HuH-7 (cell line): ENCODE measurements around the gene KIF3A.

Source experiments
- DNase-seq: peaks from one replicate; pipeline ENCODE4 v3.0.0; 2011; ENCODE audit warnings: low spot score

Gene KIF3A

DNA sequence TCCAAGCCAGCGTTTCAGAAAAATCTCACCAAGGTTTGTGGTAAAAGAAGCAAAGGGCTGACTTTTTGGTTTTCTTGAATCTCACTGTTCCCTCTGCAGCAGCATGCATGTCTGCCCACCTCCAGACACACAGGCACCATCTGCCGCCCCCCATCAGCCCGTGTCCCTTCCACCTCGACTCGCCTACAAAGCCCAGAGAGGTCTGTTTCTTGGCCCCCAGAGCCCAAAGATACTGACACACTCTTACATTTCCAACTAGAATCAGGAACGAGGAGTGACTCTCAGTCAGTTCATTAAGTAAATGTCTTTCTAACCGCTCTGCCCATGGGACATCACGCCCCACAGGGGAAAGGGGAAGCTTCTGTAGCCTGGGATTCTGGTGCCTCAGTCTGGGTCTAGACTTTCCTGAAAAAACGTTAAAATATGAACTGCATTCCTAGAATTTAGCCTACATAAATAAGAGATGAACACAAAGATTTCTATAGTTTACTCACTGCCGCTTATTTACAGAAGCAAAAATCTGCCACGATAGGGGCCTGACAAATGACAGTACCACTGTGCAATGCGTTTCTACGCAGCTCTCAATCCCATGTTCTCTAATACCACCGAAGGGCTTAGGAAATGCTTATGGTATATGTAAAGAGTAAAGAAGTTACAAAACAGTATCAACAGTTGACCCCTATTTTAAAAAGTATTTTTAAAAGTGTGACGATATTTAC lies 59.5 kb downstream of the KIF3A start:
- no peak for DNase-seq

DNA sequence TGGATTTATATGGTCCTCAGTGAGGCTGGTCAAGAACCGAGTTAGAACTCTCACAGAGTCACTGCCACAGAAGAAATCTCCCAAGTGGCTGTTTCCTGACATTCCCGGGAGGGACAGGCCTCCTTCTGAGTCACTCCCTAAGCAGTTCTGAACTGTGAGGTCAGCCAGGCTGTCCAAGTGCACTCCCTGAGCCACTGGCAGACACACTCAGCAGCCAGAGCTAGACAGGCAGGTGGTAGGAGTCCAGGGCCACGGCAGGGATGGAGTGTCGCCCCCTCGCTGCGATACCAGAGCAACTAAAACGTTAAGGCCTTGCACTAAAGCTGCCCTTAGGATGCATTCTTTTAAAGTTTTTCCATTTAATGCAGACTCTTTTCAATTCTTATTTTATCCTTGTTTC lies 60.2 kb downstream of the KIF3A start:
- DNase-seq = peak; percentile 63

- DNase-seq = no peak
Observed at GRCh38 chr5:132675936-132676689, 61.2 kb downstream of the KIF3A start.

- DNase-seq = no peak
Observed at GRCh38 chr5:132674671-132675506, 62.5 kb downstream of the KIF3A start.

DNA sequence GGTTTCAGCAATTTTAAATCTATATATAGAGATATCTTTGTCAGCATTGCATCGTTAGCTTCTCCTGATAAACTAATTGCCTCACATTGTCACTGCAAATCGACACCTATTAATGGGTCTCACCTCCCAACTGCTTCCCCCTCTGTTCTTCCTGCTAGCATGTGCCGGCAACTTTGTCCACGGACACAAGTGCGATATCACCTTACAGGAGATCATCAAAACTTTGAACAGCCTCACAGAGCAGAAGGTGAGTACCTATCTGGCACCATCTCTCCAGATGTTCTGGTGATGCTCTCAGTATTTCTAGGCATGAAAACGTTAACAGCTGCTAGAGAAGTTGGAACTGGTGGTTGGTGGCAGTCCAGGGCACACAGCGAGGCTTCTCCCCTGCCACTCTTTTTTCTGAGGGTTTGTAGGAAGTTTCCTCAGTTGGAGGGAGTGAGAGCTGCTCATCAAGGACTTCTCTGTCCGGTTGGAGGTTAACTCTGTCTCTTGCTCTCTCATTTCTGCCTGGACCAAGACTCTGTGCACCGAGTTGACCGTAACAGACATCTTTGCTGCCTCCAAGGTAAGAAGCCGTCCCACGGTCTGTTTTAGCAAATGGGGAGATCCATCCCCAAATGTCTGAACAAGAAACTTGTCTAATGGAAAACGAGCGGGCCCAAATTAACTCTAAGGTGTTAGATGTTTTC lies 63.3 kb downstream of the KIF3A start, which contains the start of gene IL4:
TSS of gene IL4 (plus strand) at position 51 of the 692 bp plus-strand sequence. CDS start at position 113, 62 bp downstream.
- no peak for DNase-seq

DNA sequence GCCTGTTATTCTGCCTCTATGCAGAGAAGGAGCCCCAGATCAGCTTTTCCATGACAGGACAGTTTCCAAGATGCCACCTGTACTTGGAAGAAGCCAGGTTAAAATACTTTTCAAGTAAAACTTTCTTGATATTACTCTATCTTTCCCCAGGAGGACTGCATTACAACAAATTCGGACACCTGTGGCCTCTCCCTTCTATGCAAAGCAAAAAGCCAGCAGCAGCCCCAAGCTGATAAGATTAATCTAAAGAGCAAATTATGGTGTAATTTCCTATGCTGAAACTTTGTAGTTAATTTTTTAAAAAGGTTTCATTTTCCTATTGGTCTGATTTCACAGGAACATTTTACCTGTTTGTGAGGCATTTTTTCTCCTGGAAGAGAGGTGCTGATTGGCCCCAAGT lies 63.9 kb downstream of the KIF3A start:
- DNase-seq = no peak

DNA sequence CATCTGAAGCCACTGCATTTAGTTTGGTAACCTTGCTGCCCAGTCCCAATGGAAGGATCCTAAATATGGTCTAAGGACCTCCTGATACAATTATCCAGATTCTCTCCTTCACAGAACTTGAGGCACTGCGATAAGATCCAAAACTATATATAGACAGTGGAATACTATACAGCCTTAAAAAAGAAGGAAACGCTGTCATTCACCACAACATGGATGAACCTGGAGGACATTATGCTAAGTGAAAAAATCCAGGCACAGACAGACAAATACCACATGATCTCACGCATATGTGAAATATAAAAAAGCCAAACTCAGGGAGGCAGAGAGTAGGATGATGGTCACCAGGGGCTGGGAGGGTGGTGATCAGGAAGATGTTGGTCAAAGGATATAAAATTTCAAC lies 66.3 kb downstream of the KIF3A start:
- DNase-seq = no peak

GRCh38 chr5:132669966-132670882 lies 67.1 kb downstream of the KIF3A start:
- DNase-seq = no peak

DNA sequence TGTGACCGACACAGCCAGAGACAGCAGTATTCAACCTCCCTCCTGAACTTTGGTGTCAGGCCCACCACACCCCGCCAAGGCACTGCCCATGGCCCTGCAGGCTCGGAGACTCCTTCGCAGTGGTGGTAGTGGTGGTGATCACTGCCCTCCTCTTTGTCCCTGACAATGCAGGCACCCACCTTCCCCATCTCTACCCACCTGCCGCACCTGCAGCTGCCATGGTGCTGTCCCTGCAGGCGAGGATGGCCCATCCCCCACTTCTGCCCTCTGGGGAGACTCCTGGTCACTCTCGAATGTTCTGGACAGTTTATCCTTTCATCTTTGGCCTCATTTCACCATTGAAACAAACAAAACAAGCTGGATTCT lies 67.9 kb downstream of the KIF3A start:
- no peak for DNase-seq

GRCh38 chr5:132668706-132669454 lies 68.5 kb downstream of the KIF3A start:
- no peak for DNase-seq

DNA sequence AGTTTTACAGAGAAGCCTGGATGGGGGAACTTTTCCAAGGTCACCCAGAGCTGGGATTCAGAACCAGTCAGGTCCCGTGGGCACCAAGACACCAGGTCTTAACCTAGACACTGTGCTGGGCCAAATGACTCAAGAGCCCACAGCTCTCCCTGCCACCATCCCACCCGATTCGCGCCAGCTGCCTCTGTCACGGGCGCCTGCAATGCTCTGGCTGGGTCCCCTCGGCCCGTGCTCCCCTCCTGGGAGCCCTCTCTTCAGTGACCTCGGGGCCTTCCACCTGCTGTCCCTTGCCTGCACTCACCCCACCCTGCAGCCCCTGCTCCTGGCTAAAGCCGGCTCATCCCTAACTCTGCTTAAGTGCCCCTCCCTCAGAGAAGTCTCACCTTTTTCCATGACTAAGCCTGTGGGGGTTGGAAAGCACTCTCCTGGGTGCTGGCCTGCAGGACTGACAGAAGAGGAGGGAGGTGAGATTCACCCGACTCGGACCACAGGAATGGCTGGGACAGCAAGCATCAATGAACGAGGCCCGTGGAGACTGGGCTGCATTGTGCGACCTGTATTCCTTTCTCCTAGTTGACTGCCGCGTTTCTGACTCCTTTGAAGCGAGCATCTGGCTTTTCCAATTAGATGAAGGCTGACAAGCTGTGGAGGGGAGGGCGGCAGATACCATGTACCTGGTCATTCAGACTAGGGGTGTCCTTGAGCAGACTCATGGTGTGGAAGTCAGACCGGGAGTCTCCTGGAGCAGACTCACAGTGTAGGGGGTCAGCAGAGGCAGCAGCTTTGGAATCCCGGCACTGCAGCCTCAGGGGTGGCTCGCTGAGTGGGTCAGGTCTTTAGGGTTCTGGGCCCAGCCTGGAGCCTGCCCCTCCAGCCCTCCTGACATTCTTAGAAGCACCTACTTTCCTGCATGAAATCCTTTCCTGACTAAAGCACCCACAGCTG lies 69.3 kb downstream of the KIF3A start:
- DNase-seq = no peak

GRCh38 chr5:132667309-132667708 lies 70.0 kb downstream of the KIF3A start:
- no peak for DNase-seq

GRCh38 chr5:132666310-132667123 lies 70.8 kb downstream of the KIF3A start:
- peak; percentile 49 for DNase-seq

DNA sequence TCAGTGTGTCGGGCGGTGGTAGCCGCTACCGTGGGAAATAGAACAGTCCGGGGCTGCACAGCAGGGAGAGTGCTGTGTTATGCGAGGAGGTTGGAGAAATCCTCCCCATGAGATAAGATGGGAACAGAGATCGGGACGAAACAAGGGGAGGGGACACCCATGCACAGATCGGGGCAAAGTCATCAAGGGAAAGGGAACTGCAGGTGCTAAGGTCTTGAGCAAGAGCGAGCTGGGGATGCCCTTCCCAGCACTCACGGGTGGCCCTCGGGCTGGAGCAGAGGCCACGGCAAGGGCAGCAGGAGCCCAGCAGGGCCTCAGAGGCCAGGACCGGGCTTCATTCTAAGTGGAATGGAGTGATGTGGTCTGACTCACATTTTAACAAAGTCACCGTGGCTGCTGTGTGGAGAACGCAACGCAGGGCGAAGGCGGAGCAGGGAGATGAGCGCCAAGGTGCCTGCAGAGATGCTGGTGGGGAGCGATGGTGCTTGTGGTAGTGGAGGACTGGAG lies 71.7 kb downstream of the KIF3A start:
- DNase-seq = no peak

DNA sequence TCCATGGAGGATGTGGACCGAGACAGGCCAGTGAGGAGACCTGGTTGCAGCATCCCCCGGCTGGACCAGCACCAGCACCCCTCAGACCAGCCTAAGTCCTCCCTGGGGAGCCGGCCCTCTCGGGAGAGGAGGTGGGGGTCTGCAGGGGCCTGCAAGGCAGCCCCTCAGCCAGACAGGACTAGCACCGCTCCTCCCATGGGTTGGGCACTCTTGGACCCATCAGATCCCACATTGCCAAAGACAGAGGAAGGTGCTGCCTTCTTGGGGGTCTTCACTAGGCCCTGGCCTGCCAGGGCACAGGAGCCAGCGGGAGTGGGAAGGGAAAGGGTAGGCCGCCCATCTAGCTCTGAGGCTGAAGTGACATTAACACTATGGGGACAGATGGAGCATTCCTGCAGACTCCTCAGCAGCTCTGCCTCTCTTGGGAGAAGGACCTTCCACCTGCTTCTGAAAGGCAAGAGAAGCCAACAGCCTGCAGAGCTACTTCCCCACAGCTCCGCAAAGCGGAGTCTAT lies 72.6 kb downstream of the KIF3A start:
- no peak for DNase-seq

GRCh38 chr5:132663771-132664695 lies 73.3 kb downstream of the KIF3A start:
- no peak for DNase-seq
